ENCODE data around the gene FBXL13.
"Not testable (repeated sequence)": the region's sequence is repeated elsewhere in the genome, so short reads cannot be mapped to it uniquely, and the experiment has no call there.

- TF ChIP-seq, protein P1, sequence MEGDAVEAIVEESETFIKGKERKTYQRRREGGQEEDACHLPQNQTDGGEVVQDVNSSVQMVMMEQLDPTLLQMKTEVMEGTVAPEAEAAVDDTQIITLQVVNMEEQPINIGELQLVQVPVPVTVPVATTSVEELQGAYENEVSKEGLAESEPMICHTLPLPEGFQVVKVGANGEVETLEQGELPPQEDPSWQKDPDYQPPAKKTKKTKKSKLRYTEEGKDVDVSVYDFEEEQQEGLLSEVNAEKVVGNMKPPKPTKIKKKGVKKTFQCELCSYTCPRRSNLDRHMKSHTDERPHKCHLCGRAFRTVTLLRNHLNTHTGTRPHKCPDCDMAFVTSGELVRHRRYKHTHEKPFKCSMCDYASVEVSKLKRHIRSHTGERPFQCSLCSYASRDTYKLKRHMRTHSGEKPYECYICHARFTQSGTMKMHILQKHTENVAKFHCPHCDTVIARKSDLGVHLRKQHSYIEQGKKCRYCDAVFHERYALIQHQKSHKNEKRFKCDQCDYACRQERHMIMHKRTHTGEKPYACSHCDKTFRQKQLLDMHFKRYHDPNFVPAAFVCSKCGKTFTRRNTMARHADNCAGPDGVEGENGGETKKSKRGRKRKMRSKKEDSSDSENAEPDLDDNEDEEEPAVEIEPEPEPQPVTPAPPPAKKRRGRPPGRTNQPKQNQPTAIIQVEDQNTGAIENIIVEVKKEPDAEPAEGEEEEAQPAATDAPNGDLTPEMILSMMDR (IDR thresholded peaks at IDR 0.05), result not testable (repeated sequence)
- not testable (repeated sequence) for TF ChIP-seq POLR2A (IDR thresholded peaks at IDR 0.05)
Observed at GRCh38 chr7:103037823-103038739, 36.5 kb downstream of the FBXL13 start.
